GM19238 (cell line): ENCODE data around the gene FAM222A.
A peak's percentile ranks its signal among the peaks of the same experiment; 100 is the strongest.

Experiments used
- DNase-seq: peaks from one replicate; pipeline ENCODE4 v3.0.0; 2011; ENCODE audit warnings: low spot score; ENCODE audit not compliant: insufficient read length

FAM222A gene

GRCh38 chr12:109710747-109711595, 2.7 kb upstream of the FAM222A start:
- no peak for DNase-seq

GRCh38 chr12:109711596-109712461, 1.8 kb upstream of the FAM222A start:
- no peak for DNase-seq

DNA sequence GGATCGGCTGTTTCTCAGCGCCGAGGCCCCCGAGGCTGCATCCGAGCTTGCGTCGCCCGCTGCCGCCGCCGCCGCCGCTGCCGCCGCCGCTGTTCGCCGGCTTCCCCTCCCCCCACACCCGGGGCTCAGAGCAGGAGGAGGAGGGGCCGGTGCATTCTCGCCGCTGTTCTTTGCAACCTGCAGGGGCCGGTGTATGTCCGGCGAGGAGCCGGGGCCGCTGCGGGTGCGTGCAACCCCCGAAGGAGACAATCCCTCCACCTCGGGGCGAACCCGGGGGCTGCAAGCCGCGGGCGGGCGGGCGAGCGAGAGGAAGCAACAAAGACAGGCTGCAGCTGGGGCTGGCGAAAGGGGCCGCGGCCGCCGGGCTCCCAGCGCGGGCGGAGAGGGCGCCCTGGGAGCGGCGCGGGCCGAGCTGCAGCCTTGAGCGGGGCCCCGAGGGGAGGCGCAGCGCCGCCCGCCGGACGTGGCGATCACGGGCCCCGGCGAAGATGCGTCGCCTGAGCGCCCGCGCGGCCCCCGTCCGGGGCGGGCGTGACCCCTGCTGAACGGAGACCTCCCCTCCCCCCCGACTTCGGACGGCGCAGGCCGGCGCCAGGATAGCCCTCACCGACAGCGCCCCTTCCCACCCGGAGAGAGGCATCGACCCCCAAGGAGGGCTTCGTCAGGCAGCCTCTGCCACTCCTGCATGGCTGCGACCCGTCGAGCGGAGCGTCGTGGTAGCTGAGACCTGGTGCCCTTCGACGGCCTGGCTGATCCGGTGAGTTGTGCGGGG, 702 bp downstream of the FAM222A start:
- peak; percentile 58 for DNase-seq

- no peak for DNase-seq
Measured at GRCh38 chr12:109714913-109715244, 1.3 kb downstream of the FAM222A start.

DNA sequence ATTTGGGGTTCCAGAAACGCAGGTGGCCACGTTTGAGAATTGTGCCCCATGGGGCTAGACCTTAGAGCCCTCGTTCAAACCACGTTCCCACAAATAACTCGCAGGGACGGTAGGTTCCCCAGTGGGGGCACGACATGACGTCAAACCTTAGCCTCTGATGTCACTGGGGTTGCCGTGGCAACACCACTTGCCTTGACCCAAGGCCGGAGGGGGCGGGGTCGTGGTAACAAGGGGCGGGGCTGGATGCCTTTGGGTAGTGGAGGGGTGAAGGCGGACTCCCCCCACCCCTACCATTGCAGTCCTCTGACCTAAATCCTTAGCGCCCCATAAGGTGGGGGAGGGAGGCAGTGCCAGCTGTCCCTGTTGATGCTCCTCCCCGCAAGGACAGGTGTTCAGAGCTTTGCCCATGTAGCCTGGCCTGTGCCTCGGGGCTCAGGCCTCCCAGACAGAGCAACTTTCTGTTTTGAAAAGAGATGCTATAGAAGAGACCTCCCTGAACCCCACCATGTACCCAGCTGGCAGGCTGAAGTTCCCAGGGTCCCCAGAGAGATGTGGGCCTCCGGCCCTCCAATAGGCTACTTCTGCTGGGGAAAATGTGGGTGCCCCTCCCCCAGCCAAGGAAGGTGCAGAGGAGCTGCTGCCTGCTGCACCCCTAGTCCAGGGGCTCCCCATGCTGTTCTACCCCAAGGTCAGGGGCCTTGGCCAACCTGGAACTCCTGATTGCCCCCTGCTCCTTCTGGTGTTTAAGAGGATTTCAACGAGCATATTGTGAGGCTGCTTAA, 1.9 kb downstream of the FAM222A start:
- no peak for DNase-seq

DNA sequence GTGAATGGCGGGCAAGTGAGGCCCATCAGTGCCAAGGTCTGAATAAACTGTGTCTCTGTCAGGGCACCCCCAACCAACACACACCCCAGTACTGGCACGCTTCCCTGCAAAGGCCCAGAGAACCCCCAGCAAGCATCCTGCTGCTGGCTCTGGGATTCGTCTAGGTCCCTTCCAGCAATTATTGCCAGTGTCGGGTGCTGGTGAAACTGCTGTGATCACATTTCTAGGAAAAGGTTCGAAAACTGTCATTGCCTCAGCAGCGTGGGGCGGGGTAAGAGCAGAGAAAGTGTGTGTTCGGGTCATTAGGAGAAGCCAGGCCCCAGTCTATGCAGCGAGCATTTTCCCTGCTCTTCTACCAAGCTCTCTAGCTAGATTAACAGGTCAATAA, 2.5 kb downstream of the FAM222A start:
- DNase-seq = no peak

GRCh38 chr12:109716512-109717389, 3.1 kb downstream of the FAM222A start:
- DNase-seq = no peak

DNA sequence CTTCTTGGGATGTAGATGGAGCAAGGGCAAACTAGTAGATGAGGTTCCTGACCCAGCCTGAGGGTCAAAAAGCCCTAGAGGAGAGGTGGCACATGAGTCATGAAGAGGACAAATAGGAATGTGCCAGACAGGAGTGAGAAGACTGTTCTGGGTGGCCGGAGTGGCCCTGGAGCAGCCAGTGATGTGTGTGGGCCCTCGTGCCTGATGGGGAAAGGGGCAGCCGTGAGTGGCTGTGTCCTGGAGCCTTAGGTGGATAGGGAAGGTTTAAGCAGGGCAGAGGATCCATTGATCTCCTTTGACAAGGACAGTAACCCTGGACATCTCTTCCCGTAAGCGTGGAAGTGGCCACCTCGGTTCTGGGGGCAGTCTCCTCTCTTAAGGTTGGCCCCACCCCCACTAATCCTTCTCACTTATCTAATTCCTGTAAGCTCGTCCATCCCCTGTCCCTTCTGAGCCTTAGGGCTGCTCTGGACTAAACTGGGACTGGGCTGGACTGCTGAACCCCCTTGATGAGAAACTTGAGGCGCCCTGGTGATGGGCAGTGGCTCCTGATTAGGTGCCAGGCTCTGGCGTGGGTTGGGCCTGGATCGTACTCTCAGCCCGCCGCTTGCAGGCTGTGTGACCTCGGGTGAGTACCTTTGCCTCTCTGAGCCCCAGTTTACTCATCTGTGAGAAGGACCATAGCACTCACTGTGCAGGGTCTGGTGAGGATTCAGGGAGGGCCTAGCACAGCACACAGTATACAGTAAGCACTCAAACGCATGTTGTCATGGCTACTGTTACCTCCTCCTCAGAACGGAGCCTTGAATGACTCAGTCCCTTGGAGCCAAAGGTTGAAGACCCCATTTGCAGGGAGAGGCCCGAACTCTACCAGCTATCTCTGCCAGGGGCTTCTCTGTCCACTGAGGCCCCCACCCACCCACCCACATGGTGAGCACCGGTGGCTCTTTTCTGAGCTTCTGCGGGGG, 4.0 kb downstream of the FAM222A start:
- DNase-seq = no peak

- DNase-seq = no peak
Measured at GRCh38 chr12:109718390-109718789, 4.8 kb downstream of the FAM222A start.

DNA sequence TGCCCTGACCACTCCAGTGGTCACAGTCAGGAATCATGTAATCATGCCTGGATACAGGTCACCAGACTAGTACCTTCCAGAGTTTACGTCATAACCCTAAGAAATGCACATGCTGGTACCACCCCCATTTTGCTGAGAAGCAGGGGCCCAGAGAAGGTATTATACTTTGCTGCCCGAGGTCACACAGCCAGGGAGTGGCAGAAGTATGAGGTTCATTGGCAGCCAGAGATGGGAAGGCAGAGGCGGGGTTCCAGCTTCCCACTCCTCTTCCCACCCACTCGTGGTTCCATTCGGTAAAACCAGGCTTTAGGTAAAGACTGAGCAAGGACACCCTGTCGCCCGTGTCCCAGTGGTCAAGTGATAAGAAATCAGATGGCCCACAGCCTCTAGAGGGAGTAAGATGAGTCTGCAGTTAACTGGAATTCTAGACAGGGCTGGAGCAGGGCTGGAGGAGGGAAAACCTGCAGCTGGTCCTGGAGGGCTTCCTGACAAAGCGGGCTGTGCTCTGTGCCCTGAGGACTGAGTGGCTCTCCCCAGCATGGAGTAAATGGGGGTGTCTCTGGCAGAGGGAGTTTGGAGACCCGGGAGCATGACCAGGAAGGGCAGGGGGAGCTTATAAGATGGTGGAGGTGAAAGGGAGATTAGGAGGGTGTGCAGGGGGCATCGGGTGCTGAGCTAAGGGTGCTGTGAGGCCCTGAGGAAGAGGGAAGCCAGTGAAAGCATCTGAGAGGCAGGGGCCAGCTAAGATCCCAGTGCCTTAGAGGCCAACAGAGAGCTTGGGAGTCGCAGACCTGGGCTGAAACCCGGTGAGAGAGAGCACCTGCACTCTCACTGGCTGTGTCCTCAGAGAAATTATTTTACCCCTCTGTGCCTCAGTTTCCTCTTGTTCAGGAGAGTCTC, 5.7 kb downstream of the FAM222A start:
- no peak for DNase-seq

- DNase-seq = no peak
Measured at GRCh38 chr12:109720152-109720856, 6.7 kb downstream of the FAM222A start.

- DNase-seq = no peak
Measured at GRCh38 chr12:109720857-109721189, 7.2 kb downstream of the FAM222A start.

GRCh38 chr12:109721276-109721675, 7.7 kb downstream of the FAM222A start:
- no peak for DNase-seq

DNA sequence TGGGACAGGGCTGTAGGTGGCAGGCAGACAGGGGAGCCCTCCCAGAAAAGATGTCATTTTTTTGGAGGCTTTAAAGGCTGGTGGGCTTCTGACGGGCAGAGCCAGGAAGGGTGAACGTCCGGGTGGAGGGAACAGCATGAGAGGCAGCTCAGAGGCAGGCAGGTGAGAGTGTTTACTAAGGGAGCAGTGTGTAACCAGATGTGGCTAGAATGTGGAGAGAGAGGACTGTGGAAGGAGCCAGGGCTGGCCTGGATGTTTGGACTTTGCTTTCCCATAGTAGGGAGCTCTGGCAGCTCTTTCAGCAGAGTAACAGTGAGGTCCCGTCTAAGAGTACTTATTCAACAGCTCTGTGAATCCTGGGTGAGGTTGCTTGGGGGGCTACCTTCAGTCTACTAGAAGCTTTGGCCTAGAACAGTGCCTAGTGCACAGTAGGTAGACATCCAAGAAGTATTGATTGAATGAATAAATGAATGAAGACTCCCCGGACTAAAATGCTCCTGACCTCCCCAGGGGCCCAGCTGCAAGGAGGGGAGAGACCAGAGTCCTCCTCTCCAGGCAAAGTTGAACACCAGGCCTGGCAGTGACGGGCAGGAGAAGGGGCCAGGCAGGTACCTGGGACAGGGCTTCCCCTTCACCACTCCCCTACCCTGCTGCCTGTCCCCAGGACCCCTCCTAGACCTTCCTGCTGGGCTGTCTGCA, 8.5 kb downstream of the FAM222A start:
- no peak for DNase-seq

GRCh38 chr12:109722721-109723094, 9.1 kb downstream of the FAM222A start:
- no peak for DNase-seq

GRCh38 chr12:109723311-109723881, 9.8 kb downstream of the FAM222A start:
- DNase-seq = no peak
